ENCODE data around the gene EIF4H. TPM values are rescaled to one million over a fixed set of nuclear protein-coding genes. Genes with fewer than 3 reads are reported as not detected.

The EIF4H gene
- total and polyA plus RNA-seq, 9 of the 15 experiments (the other 6 are each of a cell fraction or from before 2014, with no cell fraction given) = 11.0 to 435 (median 319) TPM

DNA sequence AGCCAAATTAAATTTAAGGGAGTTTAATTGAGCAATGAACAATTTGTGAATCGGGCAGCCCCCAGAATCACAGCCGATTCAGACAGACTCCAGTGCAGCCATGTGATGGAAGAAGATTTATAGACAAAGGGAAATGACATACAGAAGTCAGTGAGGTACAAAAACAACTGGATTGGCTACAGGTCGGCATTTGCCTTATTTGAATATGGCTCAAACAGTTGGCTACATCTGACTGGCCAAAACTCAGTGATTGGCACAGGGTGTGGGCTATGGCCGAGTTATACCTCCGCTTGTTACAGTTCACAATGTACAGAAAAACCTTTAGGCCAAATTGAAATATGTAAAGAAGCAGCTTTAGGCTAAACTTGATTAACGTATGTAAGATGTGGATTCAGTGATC lies 30.8 kb upstream of the EIF4H start:
- no peak overlapping the region for H3K4me2 ChIP-seq (ENCODE audit: insufficient read depth, low read length)
- H2AFZ ChIP-seq (ENCODE audit: low read depth, low read length) = peak overlapping the region; percentile 57; the same call in 1 of the 2 replicates
- H3K27me3 ChIP-seq (ENCODE audit: control insufficient read depth in 2 of 2, insufficient read depth in 2 of 2, low read length in 2 of 2) = no peaks in the 10 kb centered on the region
- no peaks in the 10 kb centered on the region for H4K20me1 ChIP-seq (replicated peaks; ENCODE audit: control insufficient read depth, insufficient read depth, low read length)
- no peaks in the 10 kb centered on the region for H3K79me2 ChIP-seq (ENCODE audit: control insufficient read depth, insufficient read depth, low read length)
- no peak overlapping the region for H3K9ac ChIP-seq (ENCODE audit: insufficient read depth in 1 of 2, low read depth in 2 of 2, low read length in 2 of 2)
- ATAC-seq (no peak), DNase-seq (ENCODE audit: extremely low read depth in 1 of 4, low spot score in 3 of 4) (no peak), FAIRE-seq (no peak)
- WGBS (ENCODE audit: insufficient coverage, low coverage, missing lambda C conversion rate) = 22% methylated on average over 6 of the region's 6 CpGs
- ChIA-PET CTCF (ENCODE audit: low intra/inter-chr PET ratio) (interaction anchor here (0.5 kb wide), 1 partner anchor 31 kb away, joined by 3 read pairs; the partner anchor contains the start of gene EIF4H), POLR2A (no interaction called here)
- intact Hi-C loops (cut with micrococcal nuclease) = no loop called here
- no peaks in the 10 kb centered on the region; a peak in 2 of 5 replicates for H3K4me1 ChIP-seq (replicated peaks in 1 of 2; ENCODE audit: control insufficient read depth in 2 of 2, insufficient read depth in 2 of 2, low read length in 2 of 2)
- peaks cover 4% of the 10 kb centered on the region; the same call in 1 of the 2 replicates for H3K9me3 ChIP-seq (replicated peaks; ENCODE audit: control insufficient read depth, insufficient read depth, low read depth, low read length)
- BruUV-seq (replicated peaks) = no TSS peak
- H3K4me3 ChIP-seq = no peak overlapping the region
- TF ChIP-seq, protein P1, sequence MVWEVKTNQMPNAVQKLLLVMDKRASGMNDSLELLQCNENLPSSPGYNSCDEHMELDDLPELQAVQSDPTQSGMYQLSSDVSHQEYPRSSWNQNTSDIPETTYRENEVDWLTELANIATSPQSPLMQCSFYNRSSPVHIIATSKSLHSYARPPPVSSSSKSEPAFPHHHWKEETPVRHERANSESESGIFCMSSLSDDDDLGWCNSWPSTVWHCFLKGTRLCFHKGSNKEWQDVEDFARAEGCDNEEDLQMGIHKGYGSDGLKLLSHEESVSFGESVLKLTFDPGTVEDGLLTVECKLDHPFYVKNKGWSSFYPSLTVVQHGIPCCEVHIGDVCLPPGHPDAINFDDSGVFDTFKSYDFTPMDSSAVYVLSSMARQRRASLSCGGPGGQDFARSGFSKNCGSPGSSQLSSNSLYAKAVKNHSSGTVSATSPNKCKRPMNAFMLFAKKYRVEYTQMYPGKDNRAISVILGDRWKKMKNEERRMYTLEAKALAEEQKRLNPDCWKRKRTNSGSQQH (CRISPR knock-in tag; IDR thresholded peaks at IDR 0.05) = no peak
- TF ChIP-seq ZNF780A (CRISPR knock-in tag; IDR thresholded peaks at IDR 0.05) (no peak), ZNF77 (CRISPR knock-in tag; IDR thresholded peaks at IDR 0.05) (no peak), MECOM (CRISPR knock-in tag; IDR thresholded peaks at IDR 0.05) (no peak), ZNF444 (CRISPR knock-in tag; IDR thresholded peaks at IDR 0.05) (no peak), MEIS2 (IDR thresholded peaks at IDR 0.05; ENCODE audit: partially characterized antibody) (peak; percentile 68), ETV1 (tag; conservative IDR thresholded peaks at IDR 0.05; ENCODE audit: low read depth) (no peak), STAT5A (IDR thresholded peaks at IDR 0.05; ENCODE audit: borderline replicate concordance, low read length) (no peak), FOXM1 (IDR thresholded peaks at IDR 0.05; ENCODE audit: low read depth) (peak; percentile 63), FOXM1 (CRISPR knock-in tag; IDR thresholded peaks at IDR 0.05; ENCODE audit: low read depth) (no peak), TRIM24 (IDR thresholded peaks at IDR 0.05) (no peak), ZNF282 (CRISPR knock-in tag; IDR thresholded peaks at IDR 0.05) (no peak), ZFP36 (IDR thresholded peaks at IDR 0.05; ENCODE audit: low read depth, low read length, partially characterized antibody) (no peak)
- TF ChIP-seq, protein P2, sequence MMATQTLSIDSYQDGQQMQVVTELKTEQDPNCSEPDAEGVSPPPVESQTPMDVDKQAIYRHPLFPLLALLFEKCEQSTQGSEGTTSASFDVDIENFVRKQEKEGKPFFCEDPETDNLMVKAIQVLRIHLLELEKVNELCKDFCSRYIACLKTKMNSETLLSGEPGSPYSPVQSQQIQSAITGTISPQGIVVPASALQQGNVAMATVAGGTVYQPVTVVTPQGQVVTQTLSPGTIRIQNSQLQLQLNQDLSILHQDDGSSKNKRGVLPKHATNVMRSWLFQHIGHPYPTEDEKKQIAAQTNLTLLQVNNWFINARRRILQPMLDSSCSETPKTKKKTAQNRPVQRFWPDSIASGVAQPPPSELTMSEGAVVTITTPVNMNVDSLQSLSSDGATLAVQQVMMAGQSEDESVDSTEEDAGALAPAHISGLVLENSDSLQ (IDR thresholded peaks at IDR 0.05) = peak; percentile 78
- in situ Hi-C loops (cut with MboI) = no loop called here
- H3K36me3 ChIP-seq (ENCODE audit: control insufficient read depth, insufficient read depth, low read length) = no peaks in the 10 kb centered on the region
- no peak overlapping the region for H3K27ac ChIP-seq (ENCODE audit: extremely low read depth, low read depth, low read length)
- no peaks in the 10 kb centered on the region for H3K9me1 ChIP-seq (ENCODE audit: control insufficient read depth, insufficient read depth, low read length)

Data from K562 (cell line).